Measurements from ENCODE around the gene NPAS4.
"Not testable (repeated sequence)": the region's sequence is repeated elsewhere in the genome, so short reads cannot be mapped to it uniquely, and the experiment has no call there.

NPAS4 gene

DNA sequence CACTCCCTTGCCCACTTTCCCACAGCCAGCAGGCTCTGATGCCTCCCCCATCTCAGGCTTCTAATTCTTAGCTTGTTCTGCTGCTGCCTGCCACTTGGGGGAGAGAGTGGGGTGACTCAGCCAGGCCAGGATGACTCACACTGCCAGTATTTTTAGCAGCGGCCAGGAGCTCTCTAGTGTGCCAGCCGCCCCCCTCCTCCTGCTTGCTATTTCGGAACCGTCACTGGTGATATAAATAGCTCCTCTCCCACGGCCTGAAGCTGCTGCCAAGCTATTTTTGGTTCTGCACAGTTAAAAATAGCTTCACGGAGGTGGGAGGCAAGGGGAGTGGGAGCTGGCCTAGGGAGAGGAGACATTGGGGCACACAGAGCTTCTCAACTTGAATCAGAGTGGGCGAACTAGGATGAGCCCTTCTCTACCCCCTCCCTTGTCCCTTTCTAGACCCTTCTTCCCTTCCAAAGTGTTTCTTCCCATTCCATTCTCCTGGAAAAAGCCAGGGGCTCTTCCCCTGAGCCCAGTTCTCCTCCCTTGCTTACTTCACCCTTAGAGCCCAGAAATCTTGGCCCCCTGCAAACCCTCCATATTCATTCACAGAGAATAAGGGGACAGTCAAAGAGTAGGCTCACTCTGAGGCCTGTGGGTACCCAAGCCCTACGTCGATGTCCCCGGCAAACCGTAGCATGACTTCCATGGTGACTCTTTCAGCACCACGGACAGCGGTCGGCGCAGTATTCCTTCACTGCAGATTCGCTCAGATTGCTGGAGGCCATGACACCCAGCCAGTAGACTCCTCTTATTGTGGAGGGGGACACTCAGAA, 2.5 kb upstream of the NPAS4 start:
- DNase-seq: peak; percentile 58 to 66

- no peak for DNase-seq
Measured at GRCh38 chr11:66418986-66419308, 1.9 kb upstream of the NPAS4 start.

- DNase-seq: no peak
Measured at GRCh38 chr11:66419825-66420224, 1.0 kb upstream of the NPAS4 start.

- DNase-seq: peak; percentile 93
Measured at GRCh38 chr11:66421492-66422205, 814 bp downstream of the NPAS4 start.

DNA sequence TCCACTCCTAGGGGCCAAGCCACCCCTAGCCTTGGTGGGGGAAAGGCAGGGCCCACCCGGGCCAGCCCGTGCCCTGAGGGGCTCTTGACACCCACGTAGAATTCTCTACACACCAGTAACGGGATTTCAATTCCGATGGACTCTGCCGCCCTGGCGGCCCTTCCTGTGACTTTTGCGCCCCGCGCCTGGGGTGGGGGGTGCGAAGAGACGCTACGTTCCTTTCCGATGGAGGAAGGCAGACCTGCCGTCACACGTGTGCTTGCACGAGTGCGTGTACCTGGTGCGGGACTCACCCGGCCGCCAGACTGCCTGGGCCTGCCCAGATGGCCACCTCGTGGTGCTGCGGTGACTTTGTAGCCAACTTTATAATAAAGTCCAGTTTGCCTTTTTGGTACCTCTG, 5.5 kb downstream of the NPAS4 start:
- DNase-seq: no peak

DNA sequence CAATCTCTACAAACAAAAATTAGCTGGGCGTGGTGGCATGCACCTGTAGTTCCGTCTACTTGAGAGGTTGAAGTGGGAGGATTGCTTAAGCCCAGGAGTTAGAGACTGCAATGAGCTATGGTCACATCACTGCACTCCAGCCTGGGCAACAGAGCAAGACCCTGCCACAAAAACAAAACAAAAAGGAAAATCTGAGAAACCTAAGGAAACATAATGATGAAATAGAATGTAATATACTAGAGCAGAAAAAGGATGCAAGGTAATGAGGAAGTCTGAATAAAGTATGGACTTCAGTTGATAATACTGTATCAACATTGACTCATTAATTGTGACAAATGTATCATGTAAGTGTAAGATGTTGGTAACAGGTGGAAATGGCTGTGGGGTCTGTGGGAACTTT, 8.1 kb downstream of the NPAS4 start:
- DNase-seq: no peak

DNA sequence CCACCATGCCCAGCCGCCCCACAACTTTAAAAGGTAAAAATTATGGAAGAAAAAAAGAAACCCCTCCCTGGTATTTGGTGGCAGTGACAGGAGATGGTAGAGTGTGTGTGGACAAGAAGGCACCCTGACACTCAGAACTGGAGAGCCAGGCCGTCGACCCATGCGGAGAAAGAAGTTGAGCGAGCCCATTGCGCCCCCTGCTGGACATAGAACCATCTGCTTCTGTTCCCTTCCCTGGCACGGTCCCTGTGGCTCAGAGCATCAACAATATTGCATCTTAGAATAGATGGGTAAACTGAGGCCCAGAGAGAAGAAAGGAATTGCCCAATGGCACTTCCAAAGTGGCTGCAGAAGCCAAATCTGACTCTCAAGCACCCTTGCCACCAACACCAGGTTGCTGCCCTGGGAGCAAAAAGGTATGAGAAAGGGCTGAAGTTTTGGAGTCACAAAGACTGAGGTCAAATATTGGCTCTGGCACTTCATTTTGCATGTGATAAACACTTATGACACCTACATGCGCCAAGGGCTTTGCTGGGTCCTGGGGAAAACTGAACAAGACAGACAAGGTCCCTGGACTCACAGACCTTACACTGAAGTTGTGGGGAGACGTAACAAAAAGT, 9.3 kb downstream of the NPAS4 start:
- DNase-seq: peak; percentile 78 to 85

DNA sequence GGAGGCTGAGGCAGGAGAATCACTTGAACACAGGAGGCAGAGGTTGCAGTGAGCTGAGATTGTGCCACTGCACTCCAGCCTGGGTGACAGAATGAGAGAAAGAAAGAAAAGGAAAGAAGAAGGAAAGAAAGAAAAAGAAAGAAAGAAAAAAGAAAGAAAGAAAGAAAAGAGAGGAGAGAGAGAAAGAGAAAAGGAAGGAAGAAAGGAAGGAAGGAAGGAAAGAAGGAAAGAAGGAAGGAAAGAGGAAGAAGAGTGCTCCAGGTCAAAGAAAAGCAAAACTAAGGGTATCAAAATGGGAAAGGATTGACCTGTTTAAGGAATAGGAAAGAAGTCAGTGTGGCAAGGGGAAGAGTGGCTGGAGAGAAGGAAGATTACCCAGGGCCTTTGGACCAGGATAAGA, 10.5 kb downstream of the NPAS4 start:
- not testable (repeated sequence) for DNase-seq

- not testable (repeated sequence) for DNase-seq
Measured at GRCh38 chr11:66431871-66432329, 11.1 kb downstream of the NPAS4 start.

DNA sequence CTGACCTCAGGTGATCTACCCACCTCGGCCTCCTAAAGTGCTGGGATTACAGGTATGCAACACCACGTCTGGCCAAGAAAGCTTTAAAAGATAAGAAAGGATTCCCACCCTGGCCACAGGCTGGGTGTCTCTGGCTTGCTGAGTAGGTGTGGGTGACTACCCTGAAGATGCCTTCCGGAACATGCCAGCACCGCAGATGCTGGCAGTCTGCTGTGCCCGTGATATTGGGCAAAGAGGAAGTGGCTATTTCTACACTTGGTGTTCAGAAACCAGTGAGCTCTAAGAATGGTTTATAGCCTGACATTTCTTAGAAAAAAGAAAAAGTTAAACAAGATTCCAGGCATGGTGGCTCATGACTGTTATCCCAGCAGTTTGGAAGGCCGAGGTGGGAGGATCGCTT, 11.8 kb downstream of the NPAS4 start:
- no peak for DNase-seq

DNA sequence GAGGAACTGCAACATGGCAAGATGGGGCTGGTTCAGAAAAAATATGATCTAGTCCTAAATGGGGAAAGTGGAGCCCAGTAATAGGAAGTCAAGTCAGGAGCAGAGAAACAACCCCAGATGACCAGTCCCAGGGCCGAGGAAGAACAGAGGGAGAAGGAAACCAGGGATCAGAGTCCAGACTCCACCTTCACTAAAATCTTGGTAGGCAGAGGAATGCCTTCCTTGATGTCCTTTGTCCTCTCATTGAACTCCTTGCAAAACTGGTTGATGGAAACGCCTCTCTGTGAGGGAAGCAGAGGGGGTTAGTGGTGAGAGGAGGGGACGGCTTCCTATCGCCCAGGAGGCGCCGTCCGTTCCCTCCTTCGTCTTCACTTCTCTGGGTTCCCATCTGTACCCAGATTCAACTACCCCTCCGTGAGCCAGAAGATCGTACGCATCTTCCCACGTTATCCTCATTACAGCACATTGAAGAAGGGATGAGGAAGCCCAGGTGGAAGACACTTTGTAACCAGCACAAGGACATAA, 17.2 kb downstream of the NPAS4 start:
- DNase-seq: no peak

GRCh38 chr11:66438504-66439466, 17.9 kb downstream of the NPAS4 start, which contains the start of gene MRPL11:
Gene MRPL11, minus strand, starts transcription at chr11:66438848. Its CDS starts 94 bp downstream, at chr11:66438754.
- peak; percentile 81 to 83 for DNase-seq

DNA sequence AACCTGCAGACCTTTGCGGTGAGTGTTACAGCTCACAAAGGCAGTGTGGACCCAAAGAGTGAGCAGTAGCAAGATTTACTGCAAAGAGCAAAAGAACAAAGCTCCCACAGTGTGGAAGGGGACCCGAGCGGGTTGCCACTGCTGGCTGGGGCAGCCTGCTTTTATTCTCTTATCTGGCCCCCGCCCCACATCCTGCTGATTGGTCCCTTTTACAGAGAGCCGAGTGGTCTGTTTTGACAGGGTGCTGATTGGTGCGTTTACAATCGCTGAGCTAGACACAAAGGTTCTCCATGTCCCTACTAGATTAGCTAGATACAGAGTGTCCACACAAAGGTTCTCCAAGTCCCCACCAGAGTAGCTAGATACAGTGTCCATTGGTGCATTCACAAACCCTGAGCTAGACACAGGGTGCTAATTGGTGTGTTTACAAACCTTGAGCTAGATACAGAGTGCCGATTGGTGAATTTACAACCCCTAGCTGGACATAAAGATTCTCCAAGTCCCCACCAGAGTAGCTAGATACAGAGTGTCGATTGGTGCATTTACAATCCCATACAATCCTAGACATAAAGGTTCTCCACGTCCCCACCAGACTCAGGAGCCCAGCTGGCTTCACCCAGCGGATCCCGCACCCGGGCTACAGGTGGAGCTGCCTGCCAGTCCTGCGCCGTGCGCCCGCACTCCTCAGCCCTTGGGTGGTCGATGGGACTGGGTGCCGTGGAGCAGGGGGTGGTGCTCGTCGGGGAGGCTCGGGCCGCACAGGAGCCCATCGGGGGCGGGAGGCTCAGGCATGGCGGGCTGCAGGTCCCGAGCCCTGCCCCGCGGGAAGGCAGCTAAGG, 19.5 kb downstream of the NPAS4 start:
- DNase-seq: not testable (repeated sequence)

DNA sequence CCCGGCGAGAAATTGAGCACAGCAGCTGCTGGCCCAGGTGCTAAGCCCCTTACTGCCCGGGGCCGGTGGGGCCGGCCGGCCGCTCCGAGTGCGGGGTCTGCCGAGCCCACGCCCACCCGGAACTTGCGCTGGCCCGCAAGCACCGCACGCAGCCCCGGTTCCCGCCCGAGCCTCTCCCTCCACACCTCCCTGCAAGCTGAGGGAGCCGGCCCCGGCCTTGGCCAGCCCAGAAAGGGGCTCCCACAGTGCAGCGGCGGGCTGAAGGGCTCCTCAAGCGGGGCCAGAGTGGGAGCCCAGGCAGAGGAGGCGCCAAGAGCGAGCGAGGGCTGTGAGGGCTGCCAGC, 20.1 kb downstream of the NPAS4 start:
- not testable (repeated sequence) for DNase-seq

GRCh38 chr11:66443602-66444001, 22.8 kb downstream of the NPAS4 start:
- DNase-seq: no peak

DNA sequence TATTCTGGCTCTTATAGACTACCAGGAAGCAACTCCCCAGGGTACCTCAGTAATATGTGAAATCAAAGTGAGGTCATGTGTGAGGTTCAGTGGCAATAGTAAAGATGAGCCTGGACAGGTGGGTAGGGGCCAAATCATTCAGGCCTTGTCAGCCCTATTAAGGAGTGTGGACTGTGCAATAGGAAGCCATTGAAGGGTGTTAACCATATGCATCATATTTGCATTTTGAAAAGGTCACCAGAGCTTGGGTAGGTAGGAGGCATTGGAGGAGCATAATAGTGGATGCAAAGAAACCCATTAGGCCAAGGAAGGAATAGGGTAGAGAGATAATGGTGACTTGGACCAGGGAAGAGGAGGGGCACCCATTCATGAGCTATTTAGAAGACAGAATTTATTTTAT, 26.2 kb downstream of the NPAS4 start:
- DNase-seq: no peak

- DNase-seq: no peak
Measured at GRCh38 chr11:66448523-66448922, 27.7 kb downstream of the NPAS4 start.

GRCh38 chr11:66450560-66450959, 29.7 kb downstream of the NPAS4 start:
- DNase-seq: no peak

GRCh38 chr11:66451663-66452062, 30.8 kb downstream of the NPAS4 start:
- DNase-seq: no peak

- DNase-seq: no peak
Measured at GRCh38 chr11:66454247-66454646, 33.4 kb downstream of the NPAS4 start.

DNA sequence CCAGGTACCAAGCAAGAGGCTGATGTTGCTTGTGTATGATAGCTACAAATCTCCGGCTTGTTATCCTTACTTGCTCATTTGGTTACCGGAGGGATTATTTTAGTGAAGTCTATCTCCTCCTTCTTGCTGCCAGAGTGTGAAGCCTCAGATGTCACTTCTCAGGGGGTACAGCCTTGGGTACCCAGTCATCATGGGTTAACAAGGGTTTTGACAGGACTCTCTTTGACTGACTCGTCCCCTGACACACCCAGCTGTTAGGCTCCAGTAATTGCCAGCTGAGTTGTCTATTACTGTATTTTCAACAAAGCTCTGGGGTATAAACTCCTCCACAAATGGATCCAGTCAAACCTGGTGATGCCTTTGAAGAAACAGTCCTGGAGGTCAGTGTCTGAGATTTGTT, 34.0 kb downstream of the NPAS4 start:
- DNase-seq: no peak

DNA sequence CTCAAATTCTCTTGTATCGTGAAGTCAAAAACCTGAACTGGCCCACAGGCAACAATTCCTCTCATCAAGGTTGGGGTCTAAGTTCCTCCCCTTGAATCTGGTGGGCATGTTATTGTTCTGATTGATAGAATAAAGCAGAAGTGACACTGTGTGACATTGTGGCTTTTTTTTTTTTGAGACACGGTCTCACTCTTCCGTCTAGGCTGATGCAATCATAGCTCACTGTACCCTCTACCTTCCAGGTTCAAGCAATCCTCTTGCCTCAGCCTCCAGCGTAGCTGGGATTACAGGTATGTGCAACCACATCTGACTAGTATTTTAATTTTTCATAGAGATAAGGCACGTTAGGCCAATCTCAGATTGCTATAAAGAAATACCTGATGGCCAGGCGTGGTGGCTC, 37.0 kb downstream of the NPAS4 start:
- DNase-seq: no peak
